HTR-8/SVneo (cell line): ENCODE results near the gene CTXND1.
"Not testable (repeated sequence)": the region's sequence is repeated elsewhere in the genome, so short reads cannot be mapped to it uniquely, and the experiment has no call there.

Source experiments
- DNase-seq: peaks from one replicate; pipeline ENCODE4 v3.0.0; 2011; ENCODE audit warnings: low spot score, mixed read lengths; ENCODE audit not compliant: insufficient read length
- FAIRE-seq: peaks from 2 replicates; lab custom pipeline; 2011; peaks lifted over from hg19 to GRCh38; lab: Jason Lieb, UNC

Gene CTXND1

GRCh38 chr15:80163217-80163616, 88.8 kb downstream of the CTXND1 start:
- DNase-seq (no peak), FAIRE-seq (no peak)

GRCh38 chr15:80162059-80162554, 89.9 kb downstream of the CTXND1 start:
- no peak for FAIRE-seq
- DNase-seq, result no peak

- FAIRE-seq (no peak), DNase-seq (no peak)
Measured at GRCh38 chr15:80161468-80162016, 90.5 kb downstream of the CTXND1 start.

- no peak for FAIRE-seq
- DNase-seq, result peak; percentile 63
Measured at GRCh38 chr15:80160570-80161156, 91.3 kb downstream of the CTXND1 start.

GRCh38 chr15:80159811-80160569, 92.0 kb downstream of the CTXND1 start:
- DNase-seq, result no peak
- no peak for FAIRE-seq

- FAIRE-seq (no peak), DNase-seq (no peak)
Measured at GRCh38 chr15:80159301-80159700, 92.7 kb downstream of the CTXND1 start.

- DNase-seq (no peak), FAIRE-seq (no peak)
Measured at GRCh38 chr15:80157215-80157614, 94.8 kb downstream of the CTXND1 start.

- no peak for FAIRE-seq
- DNase-seq, result no peak
Measured at GRCh38 chr15:80156176-80156720, 95.8 kb downstream of the CTXND1 start.

- not testable (repeated sequence) for DNase-seq, FAIRE-seq
Measured at GRCh38 chr15:80155378-80156175, 96.4 kb downstream of the CTXND1 start.

GRCh38 chr15:80155001-80155377, 97.0 kb downstream of the CTXND1 start:
- FAIRE-seq, result no peak
- no peak for DNase-seq

GRCh38 chr15:80154336-80154735, 97.7 kb downstream of the CTXND1 start:
- DNase-seq, result no peak
- FAIRE-seq, result no peak

- FAIRE-seq (no peak), DNase-seq (no peak)
Measured at GRCh38 chr15:80153900-80154299, 98.1 kb downstream of the CTXND1 start.

GRCh38 chr15:80152896-80153876, 98.8 kb downstream of the CTXND1 start, which contains the start of gene FAH:
FAH (plus strand) TSS chr15:80152999; CDS start chr15:80153055, 56 bp downstream.
- peak; percentile 39 for DNase-seq
- no peak for FAIRE-seq

- DNase-seq (peak; percentile 91), FAIRE-seq (peak; percentile 46)
Measured at GRCh38 chr15:80152180-80152895, 99.7 kb downstream of the CTXND1 start.

GRCh38 chr15:80151576-80151975, 100.4 kb downstream of the CTXND1 start:
- DNase-seq (no peak), FAIRE-seq (no peak)

GRCh38 chr15:80151148-80151547, 100.9 kb downstream of the CTXND1 start:
- DNase-seq, result no peak

More at GRCh38 chr15:80151148-80151547, 100.9 kb downstream of the CTXND1 start:
- FAIRE-seq, result no peak
